GM12892 (cell line): ENCODE results near the gene AIP.
A peak's percentile ranks its signal among the peaks of the same experiment; 100 is the strongest.

Experiments used
- DNase-seq: peaks from one replicate; pipeline ENCODE4 v3.0.0; 2011; ENCODE audit not compliant: insufficient read length
- FAIRE-seq: peaks from 2 replicates; lab custom pipeline; 2011; peaks lifted over from hg19 to GRCh38; lab: Jason Lieb, UNC
- POLR2A ChIP-seq: IDR thresholded peaks from 2 replicates; pipeline ENCODE4 v1.6.1; 2011; ENCODE audit warnings: low read depth, low read length, control low read depth
- POLR2AphosphoS5 ChIP-seq: IDR thresholded peaks from 2 replicates; pipeline ENCODE4 v1.6.1; 2011; ENCODE audit warnings: low read depth, low read length, control low read depth
- TAF1 ChIP-seq: IDR thresholded peaks from 2 replicates; pipeline ENCODE4 v1.6.1; 2011; ENCODE audit warnings: low read depth, mild to moderate bottlenecking, control low read depth, low read length, borderline replicate concordance

The AIP gene

DNA sequence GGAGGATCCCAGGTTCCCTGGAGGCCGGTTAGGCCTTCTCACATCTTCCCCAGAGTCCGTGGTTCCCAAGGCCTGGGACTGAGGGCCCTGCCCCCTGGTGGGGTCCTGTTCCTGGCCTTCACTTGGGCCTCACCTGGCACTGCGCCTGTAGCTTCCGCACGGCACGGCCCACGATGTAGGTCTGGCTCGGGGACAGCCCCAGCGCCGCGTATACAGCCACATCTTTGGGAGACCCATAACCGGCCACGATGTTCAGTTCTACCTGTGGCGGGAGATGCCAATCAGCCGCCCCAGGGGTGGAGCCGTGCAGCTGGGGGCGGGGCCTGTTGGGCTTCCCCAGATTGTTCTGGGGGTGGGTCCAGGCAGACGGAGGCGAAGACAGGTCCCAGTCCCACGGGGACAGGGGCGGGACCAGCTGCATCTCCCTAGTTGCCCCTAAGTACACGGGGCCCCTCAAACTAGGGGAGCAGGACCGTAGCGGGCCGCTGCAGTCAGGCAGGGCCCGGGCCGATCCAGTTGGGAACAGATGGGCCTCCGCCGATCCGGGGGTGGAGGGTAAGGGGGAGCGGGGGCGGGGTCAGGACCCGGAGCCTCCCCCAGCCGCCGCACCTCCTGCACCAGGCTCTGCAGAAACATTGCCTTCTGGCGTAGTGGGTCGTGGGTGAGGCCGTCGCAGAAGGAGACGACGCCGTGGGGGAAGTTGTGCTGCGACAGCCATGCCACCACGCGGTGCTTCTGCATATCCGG is 10.1 kb downstream of the AIP start:
- FAIRE-seq, result no peak
- TF ChIP-seq TAF1 (no peak), POLR2A (no peak; the same call in 1 of the 2 replicates), POLR2AphosphoS5 (no peak)
- peak; percentile 39 for DNase-seq

GRCh38 chr11:67493548-67494370 is 10.9 kb downstream of the AIP start:
- no peak for TF ChIP-seq POLR2A
- TF ChIP-seq POLR2AphosphoS5, result no peak
- TF ChIP-seq TAF1, result no peak
- no peak for FAIRE-seq
- peak; percentile 17 for DNase-seq

DNA sequence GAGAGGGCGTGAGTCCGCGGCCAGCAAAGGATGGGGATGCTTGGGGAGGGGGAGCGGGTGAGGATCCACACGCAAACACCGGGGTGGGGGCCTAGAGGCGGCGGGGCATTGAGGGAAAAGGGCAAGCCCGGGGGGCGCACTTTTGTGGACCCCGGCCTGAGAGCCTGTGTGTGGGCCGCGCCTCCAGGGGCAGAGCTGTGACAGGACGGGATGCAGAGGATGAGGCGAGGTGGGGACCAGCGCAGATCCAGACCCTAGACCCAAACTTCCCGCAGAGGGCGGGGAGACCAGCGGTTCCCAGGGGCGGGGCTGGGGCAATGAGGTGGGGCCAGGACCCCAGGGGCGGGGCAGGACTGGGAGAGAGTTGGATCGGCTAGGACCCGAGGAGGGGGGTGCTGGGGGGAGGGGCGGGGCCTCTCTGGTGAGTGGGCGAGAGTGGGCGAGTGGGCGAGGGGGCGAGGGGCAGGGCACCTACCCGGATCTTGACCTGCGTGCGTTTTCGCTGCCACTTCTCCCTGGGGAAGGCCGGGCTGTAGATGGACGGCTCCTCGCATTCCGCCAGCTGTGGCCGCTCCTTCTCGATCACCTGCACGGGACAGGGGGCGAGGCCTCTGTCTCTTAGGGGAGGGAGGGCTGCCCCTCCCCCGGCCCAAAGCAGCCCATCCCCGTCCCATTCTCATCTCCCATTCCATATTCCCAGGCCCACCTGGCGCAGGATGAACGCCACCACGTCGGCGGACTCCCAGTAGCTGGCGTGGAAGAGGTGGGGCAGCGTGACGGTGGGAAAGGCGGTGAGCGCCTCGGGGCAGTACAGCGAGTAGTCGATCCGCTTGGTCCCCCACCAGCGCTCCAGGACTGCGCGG is 11.8 kb downstream of the AIP start:
- FAIRE-seq (no peak), DNase-seq (peak; percentile 32)
- TF ChIP-seq TAF1, result no peak
- no peak for TF ChIP-seq POLR2A
- no peak for TF ChIP-seq POLR2AphosphoS5

DNA sequence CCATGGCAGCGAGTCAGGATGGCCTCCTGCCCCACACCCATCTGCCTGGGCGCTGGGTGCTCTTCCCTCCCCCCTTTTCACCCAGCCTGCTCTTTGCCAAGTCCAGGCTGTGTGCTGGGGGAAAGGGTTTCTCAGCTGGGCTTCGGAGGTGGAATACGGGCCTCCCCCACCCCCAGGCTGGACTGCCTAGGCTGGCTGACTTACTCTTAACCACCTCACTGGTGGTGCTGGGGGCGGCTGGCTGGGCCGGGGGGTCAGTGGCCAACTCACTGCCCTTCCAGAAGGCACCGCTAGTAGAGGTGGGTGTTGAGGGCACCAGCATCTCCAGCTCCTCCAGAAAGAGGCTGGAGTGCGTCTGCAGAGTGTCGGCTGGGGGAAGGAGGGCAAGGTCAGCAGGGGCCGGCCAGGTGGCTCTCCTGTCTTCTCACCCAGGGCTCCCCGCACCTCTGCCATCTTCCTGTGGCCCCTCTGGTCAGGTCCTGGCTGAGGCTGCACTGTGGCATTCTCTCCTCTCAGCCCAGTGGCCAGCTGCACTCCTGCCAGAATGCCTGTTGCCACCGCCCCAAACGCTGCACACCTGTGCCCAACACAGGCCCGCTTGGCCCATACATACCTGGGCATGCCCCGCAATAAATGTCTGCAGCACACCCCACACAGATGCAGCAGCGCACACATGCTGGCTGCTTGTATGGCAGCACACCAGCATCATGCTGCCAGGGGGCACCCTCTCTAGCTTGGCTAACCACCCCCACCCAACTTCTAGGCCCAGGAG is 12.6 kb downstream of the AIP start:
- FAIRE-seq (no peak), DNase-seq (no peak)
- TF ChIP-seq POLR2A (no peak), TAF1 (no peak), POLR2AphosphoS5 (no peak)

GRCh38 chr11:67496113-67496512 is 13.3 kb downstream of the AIP start:
- no peak for DNase-seq
- TF ChIP-seq TAF1 (no peak), POLR2A (no peak), POLR2AphosphoS5 (no peak)
- no peak for FAIRE-seq

DNA sequence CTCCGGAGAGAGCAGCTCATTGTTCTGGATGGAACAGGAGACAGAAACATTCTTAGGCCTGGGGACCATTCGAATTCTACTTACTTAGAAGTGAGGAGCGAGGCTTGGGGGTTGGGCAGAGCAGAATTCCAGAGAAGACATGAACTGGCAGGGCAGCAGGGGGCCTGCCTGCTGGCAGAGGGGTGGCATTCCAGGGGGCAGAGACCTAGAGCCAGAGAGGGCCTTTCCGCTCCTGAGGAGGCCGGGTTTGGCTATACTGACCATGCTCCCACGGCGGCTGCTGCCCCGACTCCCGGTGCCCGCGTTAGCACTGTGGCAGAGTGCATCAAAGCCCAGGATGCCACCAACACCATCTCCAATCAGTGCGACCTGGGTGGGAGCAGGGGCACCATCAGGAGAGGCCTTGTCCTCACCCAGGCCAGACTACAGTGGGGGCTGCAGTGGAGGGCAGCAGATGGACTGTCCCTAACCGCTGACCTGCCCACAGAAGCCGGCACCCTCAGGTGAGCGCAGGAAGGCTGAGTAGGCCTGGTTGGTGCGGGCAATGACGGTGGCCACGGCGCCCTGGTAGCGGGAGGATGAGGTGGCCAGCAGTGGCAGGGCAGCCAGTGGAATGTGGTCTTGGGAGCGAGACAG is 14.9 kb downstream of the AIP start:
- no peak for FAIRE-seq
- TF ChIP-seq TAF1 (no peak), POLR2AphosphoS5 (no peak), POLR2A (no peak)
- no peak for DNase-seq

DNA sequence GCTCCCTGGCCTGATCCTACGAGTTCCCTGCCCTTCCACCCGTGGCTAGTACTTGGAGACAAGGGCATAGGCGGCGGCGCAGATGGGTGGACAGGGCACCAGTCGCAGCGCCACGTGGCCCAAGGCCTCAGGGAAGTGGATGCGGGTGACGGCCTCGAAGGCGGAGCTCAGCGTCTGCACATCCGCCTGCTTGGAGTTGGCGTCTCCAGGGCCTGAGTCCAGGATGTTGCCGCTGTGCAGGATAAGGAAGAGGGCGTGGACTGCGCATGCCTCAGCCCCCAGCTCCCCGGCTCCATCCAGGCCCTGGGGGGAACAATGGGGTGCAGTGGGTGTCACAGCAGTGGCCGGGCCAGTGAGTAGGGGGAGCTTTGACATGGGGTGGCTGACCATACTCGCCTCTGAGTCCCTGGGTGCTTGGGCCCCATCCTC is 15.7 kb downstream of the AIP start:
- no peak for DNase-seq
- TF ChIP-seq TAF1 (no peak), POLR2AphosphoS5 (no peak), POLR2A (no peak)
- FAIRE-seq, result no peak

GRCh38 chr11:67499808-67500483 is 17.1 kb downstream of the AIP start:
- TF ChIP-seq POLR2AphosphoS5, result 0 out of 2 replicates have a peak, but pooled peaks have one; percentile 27
- no peak for TF ChIP-seq TAF1
- no peak for FAIRE-seq
- no peak for DNase-seq

- FAIRE-seq, result no peak
- TF ChIP-seq POLR2AphosphoS5, result no peak
- no peak for TF ChIP-seq TAF1
- no peak for TF ChIP-seq POLR2A
Observed at GRCh38 chr11:67500484-67500821, 17.6 kb downstream of the AIP start.

More at GRCh38 chr11:67500484-67500821, 17.6 kb downstream of the AIP start:
- DNase-seq, result no peak
